ENCODE results near the gene FOCAD. TPM values are rescaled to one million over a fixed set of nuclear protein-coding genes. Genes with fewer than 3 reads are reported as not detected.
A peak's percentile ranks its signal among the peaks of the same experiment; 100 is the strongest.

Gene FOCAD
- total RNA-seq, 2 donors from 2014 or later, result 42.5 to 50.1 TPM

GRCh38 chr9:21018177-21018576 is 334.1 kb downstream of the FOCAD start:
- no peak overlapping the region for H3K4me3 ChIP-seq
- H3K9me3 ChIP-seq, result no peaks in the 10 kb centered on the region
- no peak for DNase-seq (ENCODE audit: low spot score)
- no peaks in the 10 kb centered on the region for H3K36me3 ChIP-seq
- H3K27ac ChIP-seq, result no peak overlapping the region
- no peaks in the 10 kb centered on the region for H3K27me3 ChIP-seq
- TF ChIP-seq, protein P1, sequence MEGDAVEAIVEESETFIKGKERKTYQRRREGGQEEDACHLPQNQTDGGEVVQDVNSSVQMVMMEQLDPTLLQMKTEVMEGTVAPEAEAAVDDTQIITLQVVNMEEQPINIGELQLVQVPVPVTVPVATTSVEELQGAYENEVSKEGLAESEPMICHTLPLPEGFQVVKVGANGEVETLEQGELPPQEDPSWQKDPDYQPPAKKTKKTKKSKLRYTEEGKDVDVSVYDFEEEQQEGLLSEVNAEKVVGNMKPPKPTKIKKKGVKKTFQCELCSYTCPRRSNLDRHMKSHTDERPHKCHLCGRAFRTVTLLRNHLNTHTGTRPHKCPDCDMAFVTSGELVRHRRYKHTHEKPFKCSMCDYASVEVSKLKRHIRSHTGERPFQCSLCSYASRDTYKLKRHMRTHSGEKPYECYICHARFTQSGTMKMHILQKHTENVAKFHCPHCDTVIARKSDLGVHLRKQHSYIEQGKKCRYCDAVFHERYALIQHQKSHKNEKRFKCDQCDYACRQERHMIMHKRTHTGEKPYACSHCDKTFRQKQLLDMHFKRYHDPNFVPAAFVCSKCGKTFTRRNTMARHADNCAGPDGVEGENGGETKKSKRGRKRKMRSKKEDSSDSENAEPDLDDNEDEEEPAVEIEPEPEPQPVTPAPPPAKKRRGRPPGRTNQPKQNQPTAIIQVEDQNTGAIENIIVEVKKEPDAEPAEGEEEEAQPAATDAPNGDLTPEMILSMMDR (IDR thresholded peaks at IDR 0.05), result no peak
- H3K4me1 ChIP-seq, result no peaks in the 10 kb centered on the region

- H3K4me1 ChIP-seq, result no peaks in the 10 kb centered on the region
- no peak overlapping the region for H3K27ac ChIP-seq
- no peak overlapping the region for H3K4me3 ChIP-seq
- no peaks in the 10 kb centered on the region for H3K36me3 ChIP-seq
- no peak for DNase-seq (ENCODE audit: low spot score)
- no peaks in the 10 kb centered on the region for H3K9me3 ChIP-seq
- TF ChIP-seq, protein P1 (IDR thresholded peaks at IDR 0.05), result no peak
- H3K27me3 ChIP-seq, result no peaks in the 10 kb centered on the region
Measured at GRCh38 chr9:21023861-21024260, 339.8 kb downstream of the FOCAD start.

DNA sequence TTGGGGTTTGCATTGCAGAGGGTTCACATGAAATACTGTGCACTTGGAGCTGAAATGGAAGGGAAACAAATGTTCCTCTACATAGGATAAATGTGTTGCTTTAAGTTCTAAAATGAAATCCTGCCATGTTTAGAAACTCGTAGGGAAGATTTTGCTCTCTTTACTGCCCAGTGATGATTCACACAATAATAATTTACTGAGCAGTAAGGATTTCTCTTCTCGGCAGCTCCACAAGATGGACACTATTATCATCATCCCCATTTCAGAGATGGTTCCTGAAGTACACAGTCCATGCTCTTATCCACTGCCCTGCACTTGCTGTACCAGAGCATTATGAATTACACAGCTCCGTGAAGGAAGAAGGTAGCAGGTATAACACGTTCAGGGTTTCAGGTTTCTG is 343.2 kb downstream of the FOCAD start:
- no peak for DNase-seq (ENCODE audit: low spot score)
- peaks cover 0 to 13% of the 10 kb centered on the region in 2 donors for H3K4me1 ChIP-seq
- no peaks in the 10 kb centered on the region for H3K9me3 ChIP-seq
- no peaks in the 10 kb centered on the region for H3K36me3 ChIP-seq
- no peak overlapping the region for H3K27ac ChIP-seq
- H3K27me3 ChIP-seq, result no peaks in the 10 kb centered on the region
- no peak overlapping the region for H3K4me3 ChIP-seq
- TF ChIP-seq, protein P1 (IDR thresholded peaks at IDR 0.05), result no peak

DNA sequence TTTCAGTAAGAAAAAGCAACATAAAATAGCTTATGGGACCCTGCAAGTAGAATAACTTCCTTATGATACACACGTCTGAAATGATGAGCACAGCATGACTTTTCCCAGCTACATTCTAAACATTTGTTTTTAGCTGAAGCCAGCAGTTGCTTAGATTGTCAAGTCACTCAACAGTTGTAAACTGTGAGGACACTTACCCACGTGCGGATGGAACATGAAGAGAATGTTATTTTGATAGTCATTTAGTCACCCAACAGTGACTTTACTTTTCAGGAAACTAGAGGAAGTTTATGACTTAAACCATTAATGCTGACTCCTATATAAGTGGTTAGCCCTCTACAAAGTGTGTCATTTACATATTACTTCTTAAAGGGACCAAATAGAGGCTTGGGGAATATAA is 344.4 kb downstream of the FOCAD start:
- no peaks in the 10 kb centered on the region for H3K36me3 ChIP-seq
- no peaks in the 10 kb centered on the region for H3K27me3 ChIP-seq
- peaks cover 0 to 13% of the 10 kb centered on the region in 2 donors for H3K4me1 ChIP-seq
- no peaks in the 10 kb centered on the region for H3K9me3 ChIP-seq
- no peak overlapping the region for H3K27ac ChIP-seq
- TF ChIP-seq, protein P1 (IDR thresholded peaks at IDR 0.05), result no peak
- no peak for DNase-seq (ENCODE audit: low spot score)
- no peak overlapping the region for H3K4me3 ChIP-seq

DNA sequence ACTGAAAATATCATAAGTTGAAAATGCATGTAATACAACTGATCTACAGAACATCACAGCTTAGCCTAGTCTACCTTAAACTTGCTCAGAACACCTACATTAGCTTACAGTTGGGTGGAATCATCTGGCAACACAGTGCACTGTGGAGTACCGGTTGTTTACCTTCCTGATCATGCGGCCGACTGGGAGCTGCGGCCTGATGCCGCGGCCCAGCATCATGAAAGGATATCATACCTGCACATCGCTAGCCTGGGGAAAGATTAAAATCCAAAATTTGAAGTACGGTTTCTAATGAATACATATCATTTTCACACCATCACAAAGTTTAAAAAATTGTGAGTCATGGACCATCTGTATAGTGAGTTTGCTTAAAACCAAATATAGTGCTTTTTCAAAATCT is 345.6 kb downstream of the FOCAD start:
- no peak for DNase-seq (ENCODE audit: low spot score)
- Histone ChIP-seq H3K27me3 (no peaks in the 10 kb centered on the region), H3K27ac (no peak overlapping the region), H3K4me1 (peaks cover 0 to 13% of the 10 kb centered on the region in 2 donors), H3K9me3 (no peaks in the 10 kb centered on the region), H3K36me3 (no peaks in the 10 kb centered on the region), H3K4me3 (no peak overlapping the region)
- TF ChIP-seq, protein P1 (IDR thresholded peaks at IDR 0.05), result no peak

GRCh38 chr9:21030389-21031035 is 346.5 kb downstream of the FOCAD start:
- peak overlapping the region; percentile 64 to 67 for H3K27ac ChIP-seq
- TF ChIP-seq, protein P1 (IDR thresholded peaks at IDR 0.05), result no peak
- H3K4me3 ChIP-seq, result peak overlapping the region; percentile 52 to 62
- no peak for DNase-seq (ENCODE audit: low spot score)
- H3K36me3 ChIP-seq, result no peaks in the 10 kb centered on the region
- peaks cover 0 to 13% of the 10 kb centered on the region in 2 donors for H3K4me1 ChIP-seq
- H3K27me3 ChIP-seq, result no peaks in the 10 kb centered on the region
- no peaks in the 10 kb centered on the region for H3K9me3 ChIP-seq
